HepG2 (cell line): ENCODE measurements around the gene IL11RA. TPM values are rescaled to one million over a fixed set of nuclear protein-coding genes. Genes with fewer than 3 reads are reported as not detected.

Source experiments
- CHD2 ChIP-seq: IDR thresholded peaks from 2 replicates; pipeline ENCODE4 v1.6.1; 2011; ENCODE audit warnings: low read depth, low read length, improper control_type of control experiment
- GLI4 ChIP-seq: sonication (generic); formaldehyde crosslinking; IDR thresholded peaks from 2 replicates; pipeline ENCODE4 v1.5.1; 2020; ENCODE audit warnings: missing genetic modification reagents, mild to moderate bottlenecking, moderate library complexity, borderline replicate concordance
- GPBP1L1 ChIP-seq: sonication (generic); formaldehyde crosslinking; IDR thresholded peaks from 2 replicates; pipeline ENCODE4 v1.5.0; 2020; ENCODE audit warnings: mild to moderate bottlenecking, missing genetic modification reagents
- HMGXB3 ChIP-seq: sonication (generic); formaldehyde crosslinking; IDR thresholded peaks from 2 replicates; pipeline ENCODE4 v1.4.0; 2020; ENCODE audit warnings: missing genetic modification reagents, borderline replicate concordance
- HOXA3 ChIP-seq: sonication (generic); formaldehyde crosslinking; IDR thresholded peaks from 2 replicates; pipeline ENCODE4 v1.5.0; 2020; ENCODE audit warnings: missing genetic modification reagents
- PAWR ChIP-seq: sonication (generic); formaldehyde crosslinking; IDR thresholded peaks from 2 replicates; pipeline ENCODE4 v1.4.0; 2020; ENCODE audit warnings: missing genetic modification reagents, mild to moderate bottlenecking, borderline replicate concordance
- SMAD3 ChIP-seq: sonication (generic); formaldehyde crosslinking; IDR thresholded peaks from 2 replicates; pipeline ENCODE4 v1.4.0; 2020; ENCODE audit warnings: missing genetic modification reagents
- TIGD3 ChIP-seq: sonication (generic); formaldehyde crosslinking; IDR thresholded peaks from 2 replicates; pipeline ENCODE4 v1.5.1; 2020; ENCODE audit warnings: mild to moderate bottlenecking, missing genetic modification reagents, borderline replicate concordance
- ZNF17 ChIP-seq: sonication (generic); formaldehyde crosslinking; IDR thresholded peaks from 2 replicates; pipeline ENCODE4 v1.5.0; 2020; ENCODE audit warnings: mild to moderate bottlenecking, missing genetic modification reagents
- ZNF205 ChIP-seq: IDR thresholded peaks from 2 replicates; pipeline ENCODE4 v1.6.1; 2018; ENCODE audit warnings: missing biosample characterization, missing genetic modification reagents
- ZNF256 ChIP-seq: sonication (generic); formaldehyde crosslinking; conservative IDR thresholded peaks from 2 replicates; pipeline ENCODE4 v1.4.0; 2020; ENCODE audit warnings: missing genetic modification reagents
- ZNF333 ChIP-seq: sonication (generic); formaldehyde crosslinking; IDR thresholded peaks from 2 replicates; pipeline ENCODE4 v1.4.0; 2020; ENCODE audit warnings: mild to moderate bottlenecking, missing genetic modification reagents, borderline replicate concordance
- ZNF556 ChIP-seq: sonication (generic); formaldehyde crosslinking; IDR thresholded peaks from 2 replicates; pipeline ENCODE4 v1.4.0; 2020; ENCODE audit warnings: mild to moderate bottlenecking, missing genetic modification reagents, borderline replicate concordance
- ZNF564 ChIP-seq: sonication (generic); formaldehyde crosslinking; IDR thresholded peaks from 2 replicates; pipeline ENCODE4 v1.8.1; 2023; ENCODE audit warnings: mild to moderate bottlenecking, missing genetic modification reagents
- ZNF687 ChIP-seq: sonication (generic); formaldehyde crosslinking; IDR thresholded peaks from 2 replicates; pipeline ENCODE4 v1.5.1; 2020; ENCODE audit warnings: mild to moderate bottlenecking, missing genetic modification reagents, moderate library complexity
- ZNF691 ChIP-seq: sonication (generic); formaldehyde crosslinking; IDR thresholded peaks from 2 replicates; pipeline ENCODE4 v1.4.0; 2020; ENCODE audit warnings: missing genetic modification reagents, low read depth, mild to moderate bottlenecking, borderline replicate concordance
- ZNF768 ChIP-seq: sonication (generic); formaldehyde crosslinking; IDR thresholded peaks from 2 replicates; pipeline ENCODE4 v1.4.0; 2020; ENCODE audit warnings: missing genetic modification reagents
- polyA plus RNA-seq, 8 experiments: library from polyadenylated mRNA; depleted of rRNA in 3 of 8; stranded (reverse) in 7 of 8; unstranded in 1 of 8; fragments of >200 nt; fragmentation: Illumina TruSeq in 4 of 8; extraction: Trizol in 4 of 8; gene quantifications; 2 replicates each; pipeline versions ENCODE4 v1.2.1 to v1.2.3, GENCODE V29; 2011 to 2016; ENCODE audit warnings: low read depth in 4 of 8, missing spikeins in 1 of 8, mixed read lengths in 1 of 8; ENCODE audit not compliant: insufficient read depth in 1 of 8
- total RNA-seq, 5 experiments: library from RNA; depleted of rRNA; stranded (reverse); fragments of >200 nt; fragmentation: Illumina TruSeq; extraction: Trizol; gene quantifications; 2 replicates each; pipeline ENCODE4 v1.2.3, GENCODE V29; 2016; ENCODE audit warnings: low read depth in 1 of 5

Gene IL11RA
- total and polyA plus RNA-seq, 2 of the 13 experiments (the other 11 are each of a cell fraction or from before 2014, with no cell fraction given): 2.0 to 4.2 TPM

GRCh38 chr9:34675048-34675714, 23.2 kb downstream of the IL11RA start (continued):
- TF ChIP-seq ZNF691 (peak; percentile 59; the same call in 1 of the 2 replicates), ZNF256 (no peak), ZNF17 (CRISPR knock-in tag) (no peak), ZNF564 (CRISPR knock-in tag) (no peak), CHD2 (no peak), HOXA3 (CRISPR knock-in tag) (peak; percentile 45; the same call in 1 of the 2 replicates), PAWR (no peak), ZNF687 (peak; percentile 29), GLI4 (CRISPR knock-in tag) (no peak), ZNF556 (peak; percentile 19; the same call in 1 of the 2 replicates), ZNF205 (CRISPR knock-in tag) (0 out of 2 replicates have a peak, but pooled peaks have one; percentile 19), SMAD3 (CRISPR knock-in tag) (peak; percentile 57; the same call in 1 of the 2 replicates), GPBP1L1 (CRISPR knock-in tag) (no peak), ZNF768 (CRISPR knock-in tag) (0 out of 2 replicates have a peak, but pooled peaks have one; percentile 17), ZNF333 (CRISPR knock-in tag) (peak; percentile 68; the same call in 1 of the 2 replicates), TIGD3 (CRISPR knock-in tag) (no peak), HMGXB3 (CRISPR knock-in tag) (no peak)
